GM18507 (cell line): Measurements from ENCODE around the gene TMEM183A.
"Not testable (repeated sequence)": the region's sequence is repeated elsewhere in the genome, so short reads cannot be mapped to it uniquely, and the experiment has no call there.

ENCODE experiments used
- DNase-seq: peaks from one replicate; pipeline ENCODE4 v3.0.0; 2011; ENCODE audit warnings: low read depth; ENCODE audit not compliant: insufficient read length; ENCODE audit errors: extremely low spot score
- FAIRE-seq: peaks from 2 replicates; lab custom pipeline; 2011; peaks lifted over from hg19 to GRCh38; lab: Jason Lieb, UNC

Gene TMEM183A

GRCh38 chr1:202986120-202986519 is 21.1 kb upstream of the TMEM183A start:
- FAIRE-seq, DNase-seq: not testable (repeated sequence)

GRCh38 chr1:202987255-202987654 is 19.9 kb upstream of the TMEM183A start:
- FAIRE-seq (no peak), DNase-seq (no peak)

GRCh38 chr1:202987922-202988583 is 19.1 kb upstream of the TMEM183A start:
- no peak for FAIRE-seq
- DNase-seq = no peak

GRCh38 chr1:202989879-202990278 is 17.3 kb upstream of the TMEM183A start:
- DNase-seq (no peak), FAIRE-seq (no peak)

- FAIRE-seq (no peak), DNase-seq (no peak)
These were observed 16.1 kb upstream of the TMEM183A start for GRCh38 chr1:202991112-202991511.

GRCh38 chr1:202994756-202995155 is 12.4 kb upstream of the TMEM183A start:
- no peak for FAIRE-seq
- DNase-seq = no peak

GRCh38 chr1:202998836-202999750 is 8.1 kb upstream of the TMEM183A start:
- no peak for DNase-seq
- FAIRE-seq = peak; percentile 70

- FAIRE-seq (no peak), DNase-seq (no peak)
These were observed 6.8 kb upstream of the TMEM183A start for GRCh38 chr1:203000217-203000944.

GRCh38 chr1:203001986-203002385 is 5.2 kb upstream of the TMEM183A start:
- DNase-seq (no peak), FAIRE-seq (no peak)

GRCh38 chr1:203002951-203003350 is 4.2 kb upstream of the TMEM183A start:
- no peak for FAIRE-seq

GRCh38 chr1:203005395-203006142 is 1.6 kb upstream of the TMEM183A start:
- not testable (repeated sequence) for DNase-seq, FAIRE-seq

More at GRCh38 chr1:203002951-203003350, 4.2 kb upstream of the TMEM183A start:
- DNase-seq = no peak

- DNase-seq = no peak
- no peak for FAIRE-seq
These were observed 2.0 kb downstream of the TMEM183A start for GRCh38 chr1:203009185-203009584.

GRCh38 chr1:203011582-203011981 is 4.4 kb downstream of the TMEM183A start:
- DNase-seq (no peak), FAIRE-seq (no peak)

- DNase-seq (no peak), FAIRE-seq (no peak)
These were observed 9.9 kb downstream of the TMEM183A start for GRCh38 chr1:203017061-203017460.

GRCh38 chr1:203017692-203018091 is 10.5 kb downstream of the TMEM183A start:
- DNase-seq (no peak), FAIRE-seq (no peak)

GRCh38 chr1:203022855-203023254 is 15.7 kb downstream of the TMEM183A start:
- DNase-seq, FAIRE-seq: not testable (repeated sequence)

- FAIRE-seq (no peak), DNase-seq (no peak)
These were observed 18.5 kb downstream of the TMEM183A start for GRCh38 chr1:203025686-203026030.

- DNase-seq (peak; percentile 87), FAIRE-seq (peak; percentile 59)
These were observed 19.0 kb downstream of the TMEM183A start, which contains the start of gene PPFIA4 for GRCh38 chr1:203026031-203026665. PPFIA4 (plus strand) TSS chr1:203026491; CDS start chr1:203039009, 12,518 bp downstream.
